SU-DHL-6 (cell line): ENCODE data around the gene DHX58.

Experiments
- H2AFZ ChIP-seq: fragments of 200-600 bp; sonication (generic); 2 replicates; pipeline ENCODE4 v1.6.1; 2014; ENCODE audit warnings: low read depth, mild to moderate bottlenecking, moderate library complexity, mixed read lengths, antibody characterized with exemption, low read length; ENCODE audit not compliant: severe bottlenecking
- H3F3A ChIP-seq: fragments of 200-600 bp; shearing (Covaris generic); 2 replicates; pipeline ENCODE4 v1.6.0; 2016; ENCODE audit warnings: antibody characterized with exemption, mild to moderate bottlenecking; ENCODE audit not compliant: insufficient read depth
- H3K27ac ChIP-seq: fragments of 200-600 bp; sonication (generic); 2 replicates; pipeline ENCODE4 v1.5.1; 2016; ENCODE audit warnings: low read depth, mild to moderate bottlenecking, low read length, moderate library complexity, mixed read lengths
- H3K27me3 ChIP-seq: fragments of 200-600 bp; sonication (generic), shearing (Covaris generic); 2 replicates; pipeline ENCODE4 v1.6.0; 2014; ENCODE audit warnings: mild to moderate bottlenecking, low read length
- H3K36me3 ChIP-seq: fragments of 200-600 bp; sonication (generic); 2 replicates; pipeline ENCODE4 v1.6.1; 2014; ENCODE audit warnings: mild to moderate bottlenecking, low read length, mixed read lengths
- H3K4me2 ChIP-seq: fragments of 300-600, 200-600 bp; shearing (Covaris generic), sonication (generic); 2 replicates; pipeline ENCODE4 v1.6.0; 2014; ENCODE audit warnings: low read length, low read depth, mild to moderate bottlenecking; ENCODE audit not compliant: poor library complexity, severe bottlenecking
- H3K4me3 ChIP-seq: fragments of 200-600 bp; sonication (generic); 2 replicates; pipeline ENCODE4 v1.5.1; 2014; ENCODE audit warnings: antibody characterized with exemption, low read length, mild to moderate bottlenecking, mixed read lengths; ENCODE audit not compliant: insufficient read depth, poor library complexity, severe bottlenecking
- H3K79me2 ChIP-seq: fragments of 200-600 bp; sonication (generic); 2 replicates; pipeline ENCODE4 v1.6.1; 2014; ENCODE audit warnings: mild to moderate bottlenecking, low read length, moderate library complexity; ENCODE audit not compliant: insufficient read depth
- H3K9ac ChIP-seq: fragments of 200-600 bp; sonication (generic); 2 replicates; pipeline ENCODE4 v1.7.0; 2014; ENCODE audit warnings: mild to moderate bottlenecking, low read length
- H3K9me2 ChIP-seq: fragments of 200-600 bp; sonication (generic); replicated peaks from 2 replicates; pipeline ENCODE4 v1.6.1; 2014; ENCODE audit warnings: low read length; ENCODE audit not compliant: insufficient read depth
- H3K9me3 ChIP-seq: fragments of 200-600 bp; sonication (generic); 2 replicates; pipeline ENCODE4 v1.6.1; 2014; ENCODE audit warnings: low read length, mixed read lengths; ENCODE audit not compliant: insufficient read depth
- H4K20me1 ChIP-seq: fragments of 200-600 bp; sonication (generic); 2 replicates; pipeline ENCODE4 v1.6.1; 2014; ENCODE audit warnings: low read depth, mild to moderate bottlenecking, antibody characterized with exemption, low read length, moderate library complexity, mixed read lengths
- CTCF ChIP-seq: fragments of 200-600 bp; sonication (generic); IDR thresholded peaks from one replicate; pipeline ENCODE4 v1.5.1; 2017; ENCODE audit warnings: antibody characterized with exemption, mild to moderate bottlenecking, low read length, moderate library complexity; ENCODE audit not compliant: insufficient read depth, poor library complexity, severe bottlenecking
- EZH2phosphoT487 ChIP-seq: fragments of 200-600 bp; sonication (generic), shearing (Covaris generic); conservative IDR thresholded peaks from 2 replicates; pipeline ENCODE4 v1.6.1; 2018; ENCODE audit warnings: mild to moderate bottlenecking, antibody characterized with exemption, low read length, moderate library complexity, mixed read lengths

The DHX58 gene

GRCh38 chr17:42058063-42058462, 54.5 kb downstream of the DHX58 start:
- no peaks in the 10 kb centered on the region for H4K20me1 ChIP-seq
- H3K4me2 ChIP-seq, result no peak overlapping the region
- no peak overlapping the region for H3K27ac ChIP-seq
- no peaks in the 10 kb centered on the region for H3K9me2 ChIP-seq
- no peaks in the 10 kb centered on the region for H3K9me3 ChIP-seq
- no peak overlapping the region for H3K9ac ChIP-seq
- no peaks in the 10 kb centered on the region for H3K27me3 ChIP-seq
- no peaks in the 10 kb centered on the region for H3F3A ChIP-seq
- H3K79me2 ChIP-seq, result no peaks in the 10 kb centered on the region
- H3K4me3 ChIP-seq, result no peak overlapping the region
- TF ChIP-seq CTCF, result no peak
- no peak for TF ChIP-seq EZH2phosphoT487
- no peaks in the 10 kb centered on the region for H3K36me3 ChIP-seq
- no peak overlapping the region for H2AFZ ChIP-seq

GRCh38 chr17:42056635-42057034, 55.9 kb downstream of the DHX58 start:
- H3F3A ChIP-seq, result no peaks in the 10 kb centered on the region
- no peaks in the 10 kb centered on the region for H3K27me3 ChIP-seq

GRCh38 chr17:42055496-42055895, 57.0 kb downstream of the DHX58 start:
- TF ChIP-seq EZH2phosphoT487 (no peak), CTCF (no peak)
- Histone ChIP-seq H3K9ac (no peak overlapping the region), H3K4me3 (no peak overlapping the region), H4K20me1 (no peaks in the 10 kb centered on the region), H3F3A (no peaks in the 10 kb centered on the region), H3K27ac (no peak overlapping the region), H3K9me3 (no peaks in the 10 kb centered on the region), H3K79me2 (no peaks in the 10 kb centered on the region), H3K4me2 (no peak overlapping the region), H3K27me3 (no peaks in the 10 kb centered on the region), H2AFZ (no peak overlapping the region), H3K9me2 (no peaks in the 10 kb centered on the region), H3K36me3 (no peaks in the 10 kb centered on the region)

More at GRCh38 chr17:42056635-42057034, 55.9 kb downstream of the DHX58 start:
- no peaks in the 10 kb centered on the region for H4K20me1 ChIP-seq
- H3K36me3 ChIP-seq, result no peaks in the 10 kb centered on the region
- TF ChIP-seq CTCF (no peak), EZH2phosphoT487 (no peak)
- no peak overlapping the region for H3K4me3 ChIP-seq
- no peaks in the 10 kb centered on the region for H3K79me2 ChIP-seq
- no peak overlapping the region for H2AFZ ChIP-seq
- H3K9me2 ChIP-seq, result no peaks in the 10 kb centered on the region
- no peak overlapping the region for H3K9ac ChIP-seq
- no peak overlapping the region for H3K4me2 ChIP-seq
- H3K27ac ChIP-seq, result no peak overlapping the region
- H3K9me3 ChIP-seq, result no peaks in the 10 kb centered on the region

GRCh38 chr17:42055027-42055426, 57.5 kb downstream of the DHX58 start:
- TF ChIP-seq CTCF, result no peak
- no peak for TF ChIP-seq EZH2phosphoT487
- Histone ChIP-seq H3K27me3 (no peaks in the 10 kb centered on the region), H3K36me3 (no peaks in the 10 kb centered on the region), H4K20me1 (no peaks in the 10 kb centered on the region), H3K4me2 (no peak overlapping the region), H3F3A (no peaks in the 10 kb centered on the region), H3K79me2 (no peaks in the 10 kb centered on the region), H3K9me2 (no peaks in the 10 kb centered on the region), H3K4me3 (no peak overlapping the region), H2AFZ (no peak overlapping the region), H3K9me3 (no peaks in the 10 kb centered on the region), H3K9ac (no peak overlapping the region), H3K27ac (no peak overlapping the region)
